ENCODE data around the gene REEP1.

DNA sequence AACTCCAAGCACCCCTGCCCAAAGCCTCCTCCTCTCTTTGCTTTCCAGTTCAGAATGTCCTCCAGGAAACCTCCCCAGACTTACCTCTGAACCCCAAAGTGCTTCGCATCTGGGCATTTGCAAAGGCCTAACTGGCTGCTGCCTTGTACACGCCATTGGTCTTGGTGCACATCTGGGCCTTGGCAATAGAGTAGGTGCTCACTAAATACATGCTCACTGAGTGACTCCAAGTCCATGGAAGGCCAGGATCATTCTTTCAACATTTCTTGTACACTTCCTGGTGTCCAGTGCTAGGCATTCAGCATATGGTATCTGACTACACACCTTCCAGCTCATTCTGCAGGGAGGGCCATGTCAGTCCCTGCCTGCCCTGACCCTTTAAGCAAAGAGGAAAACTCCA is 109.7 kb downstream of the REEP1 start:
- TF ChIP-seq, protein P1, sequence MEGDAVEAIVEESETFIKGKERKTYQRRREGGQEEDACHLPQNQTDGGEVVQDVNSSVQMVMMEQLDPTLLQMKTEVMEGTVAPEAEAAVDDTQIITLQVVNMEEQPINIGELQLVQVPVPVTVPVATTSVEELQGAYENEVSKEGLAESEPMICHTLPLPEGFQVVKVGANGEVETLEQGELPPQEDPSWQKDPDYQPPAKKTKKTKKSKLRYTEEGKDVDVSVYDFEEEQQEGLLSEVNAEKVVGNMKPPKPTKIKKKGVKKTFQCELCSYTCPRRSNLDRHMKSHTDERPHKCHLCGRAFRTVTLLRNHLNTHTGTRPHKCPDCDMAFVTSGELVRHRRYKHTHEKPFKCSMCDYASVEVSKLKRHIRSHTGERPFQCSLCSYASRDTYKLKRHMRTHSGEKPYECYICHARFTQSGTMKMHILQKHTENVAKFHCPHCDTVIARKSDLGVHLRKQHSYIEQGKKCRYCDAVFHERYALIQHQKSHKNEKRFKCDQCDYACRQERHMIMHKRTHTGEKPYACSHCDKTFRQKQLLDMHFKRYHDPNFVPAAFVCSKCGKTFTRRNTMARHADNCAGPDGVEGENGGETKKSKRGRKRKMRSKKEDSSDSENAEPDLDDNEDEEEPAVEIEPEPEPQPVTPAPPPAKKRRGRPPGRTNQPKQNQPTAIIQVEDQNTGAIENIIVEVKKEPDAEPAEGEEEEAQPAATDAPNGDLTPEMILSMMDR (optimal IDR thresholded peaks at IDR 0.05 in 1 of 3, IDR thresholded peaks at IDR 0.05 in 1 of 3, conservative IDR thresholded peaks at IDR 0.05 in 1 of 3; ENCODE audit: extremely low read depth in 1 of 3, insufficient read depth in 2 of 3, low read length in 3 of 3), result no peak
- no peak for TF ChIP-seq EZH2 (IDR thresholded peaks at IDR 0.05; ENCODE audit: low read length)

All from keratinocyte (primary cell).